T1000 (cell line): ENCODE data around the gene SLC30A1.

Experiments used
- DNase-seq: peaks from one replicate; lab custom pipeline; 2025; ENCODE audit warnings: mixed read lengths; lab: John Stamatoyannopoulos, UW

Gene SLC30A1

DNA sequence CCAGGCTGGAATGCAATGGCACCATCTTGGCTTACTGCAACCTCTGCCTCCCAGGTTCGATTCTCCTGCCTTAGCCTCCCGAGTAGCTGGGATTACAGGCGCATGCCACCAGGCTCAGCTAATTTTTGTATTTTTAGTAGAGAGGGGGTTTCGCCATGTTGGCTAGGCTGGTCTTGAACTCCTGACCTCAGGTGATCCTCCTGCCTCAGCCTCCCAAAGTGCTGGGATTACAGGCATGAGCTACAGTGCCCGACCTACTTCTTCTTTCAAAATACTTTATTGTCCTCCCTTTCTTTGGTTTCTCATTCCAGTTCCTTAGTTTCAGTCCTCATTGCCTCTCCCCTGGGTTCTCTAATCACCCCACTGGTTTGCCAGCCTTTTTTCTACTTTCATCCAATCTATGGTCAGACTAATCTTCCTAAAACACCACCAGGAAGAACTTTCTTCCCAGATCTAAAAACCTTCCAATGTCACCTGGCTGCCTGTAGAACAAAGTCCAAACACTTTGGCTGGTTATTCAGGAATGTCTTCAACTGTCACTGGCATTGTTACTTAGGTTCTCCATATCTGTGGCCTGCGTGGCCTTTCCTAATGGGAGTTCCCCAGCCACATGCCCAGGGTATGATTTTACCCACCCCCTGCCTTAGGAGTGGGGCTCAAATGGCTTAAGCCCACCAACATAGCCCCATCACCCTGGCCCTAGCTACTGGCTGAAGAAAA, 29.0 kb upstream of the SLC30A1 start:
- no peak for DNase-seq

DNA sequence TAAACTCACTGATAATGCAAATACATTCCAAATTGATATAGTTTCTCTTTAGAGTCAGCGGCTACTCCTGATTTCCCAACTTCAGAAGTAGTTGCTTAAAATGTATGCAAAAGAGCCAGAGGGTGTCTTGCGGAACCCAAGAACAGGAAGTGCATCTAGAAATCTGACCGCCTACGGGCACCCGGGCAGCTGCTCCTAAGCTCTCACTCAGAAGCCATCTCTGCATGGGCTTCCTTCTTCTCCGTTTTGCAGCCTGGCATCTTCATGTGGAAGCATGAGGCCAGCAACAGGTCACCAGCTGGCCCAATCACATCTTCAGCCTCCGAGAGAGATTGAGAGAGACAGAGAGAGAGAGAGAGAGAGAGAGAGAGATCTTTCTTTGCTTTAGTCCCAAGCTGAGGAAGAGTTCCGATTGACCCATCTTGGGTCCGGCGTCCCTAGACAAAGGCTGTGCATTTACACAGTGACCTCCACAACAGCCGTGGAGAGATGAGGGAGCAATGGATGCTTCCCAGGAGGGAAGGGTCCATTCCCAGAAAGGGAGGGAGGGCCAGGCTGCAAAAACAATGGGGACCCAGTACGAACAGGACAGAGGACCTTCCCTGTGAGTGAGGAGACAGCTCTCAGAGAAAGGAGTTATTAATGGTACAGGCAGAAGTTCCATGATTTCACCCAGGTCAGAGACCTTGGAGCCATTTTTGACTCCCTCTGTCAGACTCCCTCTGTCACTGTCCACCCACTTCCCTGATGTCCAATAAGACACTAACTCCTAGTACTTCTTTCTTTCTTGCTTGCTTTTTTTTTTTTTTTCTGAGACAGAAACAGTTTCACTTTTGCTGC, 28.2 kb upstream of the SLC30A1 start:
- no peak for DNase-seq

DNA sequence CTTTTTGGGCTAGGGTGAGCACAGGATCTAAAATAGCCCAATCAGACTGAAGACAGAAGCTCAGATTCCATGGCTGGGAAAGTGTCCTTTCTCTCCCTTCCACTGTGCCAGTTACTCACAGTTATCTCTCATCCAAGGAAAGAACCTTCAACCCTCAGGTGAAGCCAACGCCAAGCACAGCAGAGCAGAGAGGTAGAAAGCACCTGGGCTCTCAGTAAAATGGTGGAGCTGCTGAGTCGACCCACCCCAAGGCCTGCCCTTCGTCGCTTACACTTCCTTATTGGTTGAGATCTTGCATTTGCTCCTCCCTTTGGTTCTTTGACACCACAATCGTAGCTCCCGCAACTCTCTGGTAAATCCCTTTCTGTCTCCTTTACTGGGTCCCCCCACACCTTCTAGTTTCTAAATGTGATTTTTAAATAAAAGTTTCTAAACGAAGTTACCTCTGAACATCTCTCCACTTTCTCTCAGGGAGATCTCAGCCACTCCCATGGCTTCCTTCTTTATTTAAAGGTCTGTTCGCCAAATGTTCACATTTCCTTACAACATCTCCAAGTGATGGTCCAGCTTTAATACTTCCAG, 27.5 kb upstream of the SLC30A1 start:
- no peak for DNase-seq

DNA sequence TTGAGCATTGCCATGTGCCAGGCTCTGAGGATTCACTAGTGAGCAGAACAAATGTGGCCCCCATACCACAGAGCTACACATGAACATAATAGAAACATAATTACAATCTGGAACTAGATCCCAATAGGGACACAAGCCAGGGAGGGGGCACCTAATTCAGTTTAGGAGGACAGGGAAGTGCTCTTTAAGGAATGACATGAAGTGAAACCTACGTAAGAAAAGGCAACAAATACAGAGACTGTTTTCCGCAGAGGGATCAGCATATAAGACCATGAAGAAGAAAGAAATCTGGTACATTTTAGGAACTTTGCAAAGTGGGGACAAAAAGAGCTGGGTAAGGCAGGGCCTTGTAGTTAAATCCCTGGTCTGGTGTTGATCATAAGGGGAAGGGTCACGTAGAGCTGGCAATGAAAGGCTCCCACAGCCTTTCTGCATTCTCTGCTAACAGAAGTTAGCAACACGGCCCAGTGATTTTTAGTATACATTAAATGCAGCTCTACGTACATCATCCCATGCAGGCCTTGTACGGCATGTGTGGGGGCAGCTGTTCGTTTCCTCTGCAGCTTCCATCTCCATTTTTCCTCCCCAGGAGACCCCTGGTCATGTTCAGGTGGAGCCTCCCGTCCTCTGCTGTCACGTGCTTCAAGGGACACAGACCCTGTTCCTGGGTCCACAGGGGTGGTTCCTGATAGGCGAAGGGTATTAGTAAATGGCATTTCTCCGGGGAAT, 26.8 kb upstream of the SLC30A1 start:
- DNase-seq, result no peak

DNA sequence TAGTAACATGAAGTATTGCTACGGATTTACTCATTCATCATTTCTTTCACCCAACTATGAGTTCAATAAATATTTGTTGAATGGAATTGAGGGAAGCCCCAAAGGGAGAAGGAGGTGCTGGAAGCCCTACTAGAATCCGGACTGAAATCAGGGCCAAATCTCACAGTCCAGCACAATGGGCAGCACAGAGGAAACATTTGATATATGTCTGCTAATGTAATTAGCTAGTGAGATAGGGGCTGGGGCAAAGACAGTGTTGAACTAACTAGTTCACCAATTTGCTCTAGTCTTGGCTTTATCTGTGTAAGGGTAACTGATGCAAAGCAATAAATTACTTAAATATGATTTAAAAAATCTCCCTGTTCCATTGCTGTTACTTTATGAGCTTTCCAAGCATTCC, 26.1 kb upstream of the SLC30A1 start:
- DNase-seq, result no peak

GRCh38 chr1:211604548-211604947, 25.6 kb upstream of the SLC30A1 start:
- no peak for DNase-seq

- DNase-seq, result no peak
These were observed 24.8 kb upstream of the SLC30A1 start for GRCh38 chr1:211603713-211604112.

- DNase-seq, result no peak
These were observed 24.3 kb upstream of the SLC30A1 start for GRCh38 chr1:211603191-211603701.

DNA sequence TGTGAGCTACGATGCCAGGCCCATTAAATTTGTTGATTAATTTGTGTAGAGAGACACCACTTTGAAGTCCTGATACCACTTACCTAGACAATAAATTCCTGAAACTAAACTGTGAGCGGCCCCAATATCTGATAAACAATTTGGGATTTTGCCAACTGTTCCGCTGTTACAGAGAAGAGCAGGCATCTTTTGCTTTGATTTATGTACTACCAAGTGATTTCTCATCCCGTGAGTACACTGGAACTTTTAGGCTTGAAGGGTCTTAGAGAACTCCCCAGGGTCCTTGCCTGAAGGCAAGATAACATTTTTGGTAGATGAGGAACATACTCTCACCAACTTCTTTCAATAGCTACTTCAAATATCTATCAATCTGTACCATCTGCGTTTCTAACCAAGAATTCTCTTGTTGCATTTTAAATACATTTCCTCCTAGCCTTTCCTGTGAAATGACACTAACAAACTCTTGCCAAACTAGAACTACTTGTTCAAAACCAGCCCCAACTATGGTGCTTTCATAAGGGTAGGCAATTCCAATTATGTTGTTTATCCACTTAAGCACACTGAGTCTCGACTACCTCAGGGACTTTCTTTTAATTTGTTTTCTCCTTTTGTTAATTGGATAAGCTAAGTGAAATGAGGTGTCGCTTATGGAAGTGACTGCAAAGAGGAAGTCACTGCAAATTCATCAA, 23.2 kb upstream of the SLC30A1 start:
- no peak for DNase-seq

- no peak for DNase-seq
These were observed 22.2 kb upstream of the SLC30A1 start for GRCh38 chr1:211601159-211601558.

- DNase-seq, result no peak
These were observed 20.3 kb upstream of the SLC30A1 start for GRCh38 chr1:211599250-211599649.

- DNase-seq, result no peak
These were observed 19.6 kb upstream of the SLC30A1 start for GRCh38 chr1:211598514-211598913.

DNA sequence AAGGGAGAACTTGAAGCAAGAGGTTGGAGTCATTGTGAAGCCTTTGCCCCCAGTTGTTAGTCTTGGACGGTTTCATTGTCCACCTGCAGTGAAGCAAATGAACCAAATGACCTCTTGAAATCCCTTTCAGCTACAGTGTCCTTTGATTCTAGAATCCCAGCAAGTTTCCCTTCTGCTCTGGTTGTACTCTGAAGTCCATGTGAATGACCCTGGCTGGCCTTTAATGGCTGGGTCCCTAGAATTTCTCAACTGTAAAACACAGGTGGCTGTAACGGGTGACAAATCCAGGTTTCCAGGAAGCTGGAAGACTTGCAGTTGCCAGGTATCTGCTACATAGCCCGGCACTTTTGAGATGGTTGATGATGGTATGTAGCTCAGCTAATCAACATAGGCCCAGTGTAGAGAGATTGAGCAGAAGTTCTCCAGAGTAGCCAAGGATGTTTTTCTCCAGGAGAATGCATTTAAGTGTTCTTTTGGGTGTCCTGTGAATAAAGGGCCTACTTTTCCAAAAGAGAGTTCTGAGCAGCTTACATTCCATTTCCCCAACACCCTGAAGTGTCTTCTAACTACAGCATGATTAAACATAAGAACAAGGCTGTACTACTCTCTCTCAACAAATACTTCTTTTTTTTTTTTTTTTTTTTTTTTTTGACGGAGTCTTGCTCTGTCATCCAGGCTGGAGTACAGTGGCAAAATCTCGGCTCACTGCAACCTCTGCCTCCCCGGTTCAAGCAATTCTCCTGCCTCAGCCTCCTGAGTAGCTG, 17.6 kb upstream of the SLC30A1 start:
- DNase-seq, result no peak

- no peak for DNase-seq
These were observed 16.5 kb upstream of the SLC30A1 start for GRCh38 chr1:211595419-211595818.

DNA sequence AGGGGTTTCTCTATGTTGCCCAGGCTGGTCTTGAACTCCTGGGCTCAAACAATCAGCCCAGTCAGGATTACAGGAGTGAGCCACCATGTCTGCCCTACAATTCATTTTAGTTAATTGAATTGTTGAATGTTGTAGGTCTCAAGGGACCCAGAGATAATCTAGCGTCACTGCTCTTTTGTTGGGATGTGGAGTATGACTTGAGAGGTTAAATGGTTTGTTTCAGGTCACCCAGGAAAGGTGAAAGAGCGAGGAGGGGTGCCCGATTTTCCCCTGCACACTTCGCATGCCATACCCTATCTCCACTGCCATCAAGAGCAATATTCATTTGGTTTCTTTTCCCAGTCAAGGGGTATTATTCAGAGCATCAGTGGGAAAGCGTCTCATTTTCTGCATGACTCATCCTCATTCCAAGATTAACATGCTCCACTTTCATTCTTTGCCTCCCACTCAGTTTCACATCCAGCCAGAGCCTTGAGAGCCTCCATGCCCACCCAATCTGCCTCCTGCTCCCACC, 13.1 kb upstream of the SLC30A1 start:
- peak; percentile 22 for DNase-seq

DNA sequence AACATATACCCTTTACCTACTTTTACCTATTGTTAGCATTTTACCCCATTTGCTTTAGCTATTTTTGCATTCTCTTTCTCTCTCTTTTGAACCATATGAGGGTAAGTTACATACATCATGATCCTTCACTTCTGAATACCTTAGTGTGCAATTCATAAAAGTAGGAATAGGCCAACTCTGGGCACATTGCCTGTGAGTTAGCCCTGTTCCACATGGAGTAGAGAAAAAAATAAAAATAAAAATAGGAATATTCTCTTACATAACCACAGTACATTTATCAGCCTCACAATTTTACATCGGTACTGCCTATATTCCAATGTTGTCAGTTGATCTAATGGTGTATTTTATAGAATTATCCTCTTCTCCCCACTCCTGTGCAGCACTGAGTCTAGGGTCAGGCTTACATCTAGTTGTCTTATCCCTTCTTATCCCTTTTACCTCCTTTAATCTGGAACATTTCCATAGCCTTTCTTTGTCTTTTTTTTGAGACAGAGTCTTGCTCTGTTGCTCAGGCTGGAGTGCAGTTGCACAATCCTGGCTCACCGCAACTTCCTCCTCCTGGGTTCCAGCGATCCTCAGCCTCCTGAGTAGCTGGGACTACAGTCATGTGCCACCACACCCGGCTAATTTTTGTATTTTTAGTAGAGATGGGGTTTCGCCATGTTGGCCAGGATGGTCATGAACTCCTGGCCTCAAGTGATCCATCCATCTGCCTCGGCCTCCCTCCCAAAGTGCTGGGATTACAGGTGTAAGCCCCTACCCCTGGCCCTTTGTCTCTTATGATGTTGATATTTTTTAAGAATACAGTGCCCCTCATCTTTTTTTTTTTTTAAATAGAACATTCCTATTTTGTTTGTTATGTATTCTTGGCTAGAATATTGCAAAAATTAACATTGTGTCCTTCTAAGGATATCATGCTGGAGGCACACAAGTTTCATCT, 11.1 kb upstream of the SLC30A1 start:
- DNase-seq, result no peak

DNA sequence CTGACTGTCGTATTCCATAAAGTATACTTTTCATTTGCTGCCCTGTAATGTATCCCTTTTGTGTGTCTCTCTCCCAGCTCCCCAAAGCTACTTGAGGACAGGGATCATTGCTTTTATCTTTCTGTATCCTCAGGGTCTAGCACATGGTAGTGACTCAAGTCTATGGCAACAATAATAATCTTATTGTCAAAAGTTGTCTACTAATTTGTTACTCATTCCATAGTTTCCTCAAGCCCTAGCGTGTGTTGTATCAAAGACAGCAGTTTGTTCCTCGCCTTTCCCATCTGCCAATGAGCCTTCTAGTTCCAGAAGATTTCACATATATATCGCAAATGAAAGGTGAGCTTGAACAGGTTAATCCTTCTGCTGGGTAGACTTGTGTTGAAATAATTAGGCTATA, 9.8 kb upstream of the SLC30A1 start:
- no peak for DNase-seq

- DNase-seq, result no peak
These were observed 8.2 kb upstream of the SLC30A1 start for GRCh38 chr1:211587123-211587522.

DNA sequence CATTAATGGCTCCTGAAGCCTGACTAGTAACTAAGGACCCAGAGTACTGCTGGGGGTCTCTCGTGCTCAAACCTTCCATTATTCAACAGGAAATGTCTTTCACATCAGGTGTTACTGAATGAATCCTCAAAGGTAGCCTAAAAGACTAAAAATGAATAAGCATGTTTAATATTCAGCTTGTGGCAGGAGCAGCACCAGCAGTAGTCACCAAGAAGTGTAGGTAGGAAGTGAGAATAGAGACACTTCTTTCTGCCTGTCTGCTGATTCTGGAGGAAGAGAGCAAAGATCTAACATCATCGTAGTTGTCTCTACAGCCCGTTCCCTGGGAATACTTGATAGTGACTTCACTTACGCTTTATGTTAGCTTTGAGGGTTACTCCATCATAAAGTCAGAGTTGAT, 7.6 kb upstream of the SLC30A1 start:
- DNase-seq, result no peak
